Keratinocyte (primary cell): Measurements from ENCODE around the gene TTYH2. TPM values are rescaled to one million over a fixed set of nuclear protein-coding genes. Genes with fewer than 3 reads are reported as not detected.

Experiments
- DNase-seq: peaks from one replicate; pipeline ENCODE4 v3.0.0-alpha.2; 2011; ENCODE audit warnings: low read depth, missing footprints, low spot score
- FAIRE-seq: peaks from 2 replicates; lab custom pipeline; 2011; peaks lifted over from hg19 to GRCh38; lab: Jason Lieb, UNC
- H2AFZ ChIP-seq: 2 replicates; pipeline ENCODE4 v1.6.0; 2012; ENCODE audit warnings: low read length, control low read depth, inconsistent platforms; ENCODE audit not compliant: control insufficient read depth
- H3K27ac ChIP-seq: 2 replicates; pipeline ENCODE4 v1.5.1; 2011; ENCODE audit warnings: low read length; ENCODE audit not compliant: control insufficient read depth, insufficient read depth
- H3K27me3 ChIP-seq: 3 replicates; pipeline ENCODE4 v1.6.0; 2011; ENCODE audit warnings: low read length; ENCODE audit not compliant: control insufficient read depth, insufficient read depth; ENCODE audit errors: extremely low read depth
- H3K36me3 ChIP-seq, 2 experiments: 2 replicates in 1 of 2; 3 replicates in 1 of 2; pipeline ENCODE4 v1.5.1; 2011; ENCODE audit warnings: low read length in 2 of 2, mild to moderate bottlenecking in 1 of 2; ENCODE audit not compliant: control insufficient read depth in 2 of 2, insufficient read depth in 2 of 2; ENCODE audit errors: extremely low read depth in 1 of 2
- H3K4me1 ChIP-seq: 3 replicates; pipeline ENCODE4 v1.5.1; 2011; ENCODE audit warnings: low read length; ENCODE audit not compliant: control insufficient read depth, insufficient read depth; ENCODE audit errors: extremely low read depth
- H3K4me2 ChIP-seq: 3 replicates; pipeline ENCODE4 v1.6.0; 2011; ENCODE audit warnings: low read depth, low read length; ENCODE audit not compliant: control insufficient read depth, insufficient read depth; ENCODE audit errors: extremely low read depth
- H3K4me3 ChIP-seq, 3 experiments: fragments of 200-600 bp in 1 of 3; sonication (generic) in 1 of 3; 2 replicates in 2 of 3; 3 replicates in 1 of 3; pipeline ENCODE4 v1.5.1; 2011 to 2016; ENCODE audit warnings: low read length in 3 of 3, mild to moderate bottlenecking in 3 of 3, control low read depth in 2 of 3, inconsistent platforms in 1 of 3, low read depth in 1 of 3, mixed read lengths in 1 of 3, mixed run types in 1 of 3, moderate library complexity in 1 of 3; ENCODE audit not compliant: control insufficient read depth in 2 of 3, insufficient read depth in 2 of 3; ENCODE audit errors: extremely low read depth in 1 of 3
- H3K79me2 ChIP-seq: 2 replicates; pipeline ENCODE4 v1.6.0; 2012; ENCODE audit warnings: low read length; ENCODE audit not compliant: control insufficient read depth, insufficient read depth
- H3K9ac ChIP-seq: 3 replicates; pipeline ENCODE4 v1.6.0; 2011; ENCODE audit warnings: low read length; ENCODE audit not compliant: control insufficient read depth, insufficient read depth; ENCODE audit errors: extremely low read depth
- H3K9me1 ChIP-seq: 3 replicates; pipeline ENCODE4 v1.6.0; 2011; ENCODE audit warnings: low read length; ENCODE audit not compliant: control insufficient read depth, insufficient read depth; ENCODE audit errors: extremely low read depth
- H3K9me3 ChIP-seq: 2 replicates; pipeline ENCODE4 v1.5.1; 2012; ENCODE audit warnings: low read depth, low read length; ENCODE audit not compliant: control insufficient read depth
- H4K20me1 ChIP-seq: 3 replicates; pipeline ENCODE4 v1.6.0; 2011; ENCODE audit warnings: low read length; ENCODE audit not compliant: control insufficient read depth, insufficient read depth; ENCODE audit errors: extremely low read depth
- CTCF ChIP-seq, 3 experiments: IDR thresholded peaks in 1 of 3; conservative IDR thresholded peaks in 1 of 3; optimal IDR thresholded peaks in 1 of 3; 2 replicates in 2 of 3; 3 replicates in 1 of 3; pipeline versions ENCODE3 to v1.5.1; 2011; ENCODE audit warnings: low read length in 3 of 3, mild to moderate bottlenecking in 3 of 3, moderate library complexity in 2 of 3, control low read depth in 1 of 3, inconsistent platforms in 1 of 3; ENCODE audit not compliant: insufficient read depth in 2 of 3; ENCODE audit errors: extremely low read depth in 1 of 3
- EZH2 ChIP-seq: IDR thresholded peaks from one replicate; pipeline ENCODE4 v1.6.1; 2012; ENCODE audit warnings: inconsistent platforms, mild to moderate bottlenecking, low read length, moderate library complexity
- dilution Hi-C: fragments of 300-500 bp; cut with MboI; formaldehyde crosslinking; loops from one replicate; pipeline ENCODE4 v1.7.0; 2020; ENCODE audit warnings: low sequenced_read_pairs; ENCODE audit not compliant: extremely low pct_ligation_motif_present
- polyA plus RNA-seq, 5 experiments: library from polyadenylated mRNA; depleted of rRNA in 3 of 5; stranded (reverse) in 3 of 5; stranded (forward) in 1 of 5; unstranded in 1 of 5; fragments of >200 nt; gene quantifications; 1 replicate in 1 of 5; 2 replicates in 3 of 5; 3 replicates in 1 of 5; pipeline versions ENCODE4 v1.2.1 to v1.2.3, GENCODE V29; 2011 to 2012; ENCODE audit warnings: missing spikeins in 2 of 5, low read depth in 1 of 5, low replicate concordance in 1 of 5

Gene TTYH2
- polyA plus RNA-seq, 1 donor (not counting 4 experiments of a cell fraction or from before 2014, with no cell fraction given): 3.7 TPM

GRCh38 chr17:74227271-74228080, 14.1 kb downstream of the TTYH2 start:
- Histone ChIP-seq H3K9me1 (no peaks in the 10 kb centered on the region), H3K79me2 (no peaks in the 10 kb centered on the region), H2AFZ (no peak overlapping the region), H3K9ac (no peak overlapping the region), H4K20me1 (no peaks in the 10 kb centered on the region), H3K4me2 (no peak overlapping the region), H3K27me3 (peaks cover 5% of the 10 kb centered on the region), H3K36me3 (no peaks in the 10 kb centered on the region), H3K27ac (no peak overlapping the region), H3K4me3 (no peak overlapping the region), H3K9me3 (no peaks in the 10 kb centered on the region), H3K4me1 (no peaks in the 10 kb centered on the region)
- dilution Hi-C loops: no loop called here
- no peak for TF ChIP-seq CTCF (optimal IDR thresholded peaks at IDR 0.05 in 1 of 3, IDR thresholded peaks at IDR 0.05 in 1 of 3, conservative IDR thresholded peaks at IDR 0.05 in 1 of 3; ENCODE audit: extremely low read depth in 1 of 3, insufficient read depth in 2 of 3, low read length in 3 of 3)
- no peak for TF ChIP-seq EZH2
- DNase-seq (no peak), FAIRE-seq (no peak)

- no peak for DNase-seq
- H2AFZ ChIP-seq: no peak overlapping the region
Observed at GRCh38 chr17:74228306-74228978, 15.1 kb downstream of the TTYH2 start.

More at GRCh38 chr17:74228306-74228978, 15.1 kb downstream of the TTYH2 start:
- Histone ChIP-seq H3K9ac (no peak overlapping the region), H3K9me3 (no peaks in the 10 kb centered on the region), H3K4me1 (no peaks in the 10 kb centered on the region), H3K27me3 (peaks cover 5% of the 10 kb centered on the region), H3K27ac (no peak overlapping the region), H3K4me3 (no peak overlapping the region), H4K20me1 (no peaks in the 10 kb centered on the region), H3K79me2 (no peaks in the 10 kb centered on the region), H3K9me1 (no peaks in the 10 kb centered on the region), H3K36me3 (no peaks in the 10 kb centered on the region), H3K4me2 (no peak overlapping the region)
- TF ChIP-seq EZH2 (no peak), CTCF (optimal IDR thresholded peaks at IDR 0.05 in 1 of 3, IDR thresholded peaks at IDR 0.05 in 1 of 3, conservative IDR thresholded peaks at IDR 0.05 in 1 of 3; ENCODE audit: extremely low read depth in 1 of 3, insufficient read depth in 2 of 3, low read length in 3 of 3) (no peak)
- no peak for FAIRE-seq
- dilution Hi-C loops: no loop called here
